Mucosa of descending colon (tissue), 3 donors: ENCODE results near the gene LETM1. TPM values are rescaled to one million over a fixed set of nuclear protein-coding genes. Genes with fewer than 3 reads are reported as not detected.

ENCODE experiments used
- ATAC-seq: fragments of 200-7000 bp; cut with Tn5 transposase; one replicate; pipeline ENCODE4 v1.9.1; 2020; ENCODE audit warnings: mild to moderate bottlenecking, moderate library complexity
- DNase-seq, 3 donors: peaks; one replicate each; pipeline ENCODE4 v3.0.0-alpha.2; 2020
- H3K36me3 ChIP-seq: fragments of 200-600 bp; one replicate; pipeline ENCODE4 v1.8.0; 2021; ENCODE audit warnings: low read depth, mild to moderate bottlenecking
- H3K4me1 ChIP-seq: fragments of 200-600 bp; one replicate; pipeline ENCODE4 v1.8.0; 2021; ENCODE audit warnings: low read depth, mild to moderate bottlenecking
- H3K4me3 ChIP-seq: fragments of 200-600 bp; one replicate; pipeline ENCODE4 v1.8.0; 2021; ENCODE audit warnings: mild to moderate bottlenecking
- H3K9me3 ChIP-seq: fragments of 200-600 bp; one replicate; pipeline ENCODE4 v1.8.0; 2021; ENCODE audit warnings: mild to moderate bottlenecking
- intact Hi-C, 2 donors: fragments of 100-400 bp; cut with DNase I in 1 of 2; cut with micrococcal nuclease in 1 of 2; formaldehyde crosslinking; loops; one replicate each; pipeline versions ENCODE4 v1.11.0 to v1.11.1; 2022; cut with DNase I, micrococcal nuclease
- total RNA-seq, 3 donors: library from RNA; stranded (reverse); fragmentation: NEBNext Ultra II Directional in 2 of 3; extraction: Animal tissue kit (Norgen Biotek cat#: 25700) in 2 of 3; gene quantifications; one replicate each; pipeline versions ENCODE4 v1.2.1 to v1.2.4, GENCODE V29; 2021 to 2023
- TF ChIP-seq, protein P1 (sequence below): fragments of 200-600 bp; IDR thresholded peaks from one replicate; pipeline ENCODE4 v1.8.0; 2022; ENCODE audit warnings: antibody characterized with exemption, mild to moderate bottlenecking
- donor health status: DM: no; HTN: no; CAD: no; lungs with moderate emphysema.
- donor health status: DM: no; HTN: no; CAD: no.
- donor health status: DM: no; HTN: yes; CAD: no.

The LETM1 gene
- total RNA-seq, 3 donors from 2014 or later = 85.5 to 160 (median 133) TPM

- no peaks in the 10 kb centered on the region for H3K4me1 ChIP-seq
- DNase-seq (no peak), ATAC-seq (no peak)
- intact Hi-C loops = loop anchor here in 1 of 2 donors (10.0 kb wide), 1 partner anchor 53 kb away; no protein-coding TSS in a partner anchor
- H3K36me3 ChIP-seq = no peaks in the 10 kb centered on the region
- TF ChIP-seq, protein P1, sequence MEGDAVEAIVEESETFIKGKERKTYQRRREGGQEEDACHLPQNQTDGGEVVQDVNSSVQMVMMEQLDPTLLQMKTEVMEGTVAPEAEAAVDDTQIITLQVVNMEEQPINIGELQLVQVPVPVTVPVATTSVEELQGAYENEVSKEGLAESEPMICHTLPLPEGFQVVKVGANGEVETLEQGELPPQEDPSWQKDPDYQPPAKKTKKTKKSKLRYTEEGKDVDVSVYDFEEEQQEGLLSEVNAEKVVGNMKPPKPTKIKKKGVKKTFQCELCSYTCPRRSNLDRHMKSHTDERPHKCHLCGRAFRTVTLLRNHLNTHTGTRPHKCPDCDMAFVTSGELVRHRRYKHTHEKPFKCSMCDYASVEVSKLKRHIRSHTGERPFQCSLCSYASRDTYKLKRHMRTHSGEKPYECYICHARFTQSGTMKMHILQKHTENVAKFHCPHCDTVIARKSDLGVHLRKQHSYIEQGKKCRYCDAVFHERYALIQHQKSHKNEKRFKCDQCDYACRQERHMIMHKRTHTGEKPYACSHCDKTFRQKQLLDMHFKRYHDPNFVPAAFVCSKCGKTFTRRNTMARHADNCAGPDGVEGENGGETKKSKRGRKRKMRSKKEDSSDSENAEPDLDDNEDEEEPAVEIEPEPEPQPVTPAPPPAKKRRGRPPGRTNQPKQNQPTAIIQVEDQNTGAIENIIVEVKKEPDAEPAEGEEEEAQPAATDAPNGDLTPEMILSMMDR = no peak
- no peaks in the 10 kb centered on the region for H3K9me3 ChIP-seq
- no peak overlapping the region for H3K4me3 ChIP-seq
Measured at GRCh38 chr4:1807332-1807777, 48.6 kb downstream of the LETM1 start.

DNA sequence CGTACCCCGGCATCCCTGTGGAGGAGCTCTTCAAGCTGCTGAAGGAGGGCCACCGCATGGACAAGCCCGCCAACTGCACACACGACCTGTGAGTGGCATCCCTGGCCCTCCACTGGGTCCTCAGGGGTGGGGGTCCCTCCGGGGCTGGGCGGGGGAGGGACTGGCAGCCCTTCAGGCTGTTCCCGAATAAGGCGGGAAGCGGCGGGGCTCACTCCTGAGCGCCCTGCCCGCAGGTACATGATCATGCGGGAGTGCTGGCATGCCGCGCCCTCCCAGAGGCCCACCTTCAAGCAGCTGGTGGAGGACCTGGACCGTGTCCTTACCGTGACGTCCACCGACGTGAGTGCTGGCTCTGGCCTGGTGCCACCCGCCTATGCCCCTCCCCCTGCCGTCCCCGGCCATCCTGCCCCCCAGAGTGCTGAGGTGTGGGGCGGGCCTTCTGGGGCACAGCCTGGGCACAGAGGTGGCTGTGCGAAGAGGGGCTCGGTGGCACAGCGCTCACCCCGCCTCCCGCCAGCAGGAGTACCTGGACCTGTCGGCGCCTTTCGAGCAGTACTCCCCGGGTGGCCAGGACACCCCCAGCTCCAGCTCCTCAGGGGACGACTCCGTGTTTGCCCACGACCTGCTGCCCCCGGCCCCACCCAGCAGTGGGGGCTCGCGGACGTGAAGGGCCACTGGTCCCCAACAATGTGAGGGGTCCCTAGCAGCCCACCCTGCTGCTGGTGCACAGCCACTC lies 49.2 kb downstream of the LETM1 start:
- Histone ChIP-seq H3K36me3 (no peaks in the 10 kb centered on the region), H3K4me1 (no peaks in the 10 kb centered on the region), H3K4me3 (no peak overlapping the region), H3K9me3 (no peaks in the 10 kb centered on the region)
- intact Hi-C loops = loop anchor here in 1 of 2 donors (10.0 kb wide), 1 partner anchor 52 kb away; no protein-coding TSS in a partner anchor
- ATAC-seq (no peak), DNase-seq (no peak)
- TF ChIP-seq, protein P1 = no peak

DNA sequence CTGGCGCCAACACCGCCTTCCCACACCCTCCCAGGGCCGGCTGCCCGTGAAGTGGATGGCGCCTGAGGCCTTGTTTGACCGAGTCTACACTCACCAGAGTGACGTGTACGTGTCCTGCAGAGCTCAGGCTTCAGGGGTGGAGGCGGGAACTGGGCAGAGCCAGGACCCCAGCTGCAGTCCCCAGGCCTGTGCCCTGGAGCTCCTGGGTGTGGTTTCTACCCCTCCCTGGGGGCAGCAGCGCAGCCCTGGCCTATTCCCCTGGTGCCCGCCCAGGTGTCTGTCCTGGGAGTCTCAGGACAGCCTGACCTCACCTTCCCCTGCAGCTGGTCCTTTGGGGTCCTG lies 49.8 kb downstream of the LETM1 start:
- Histone ChIP-seq H3K4me3 (no peak overlapping the region), H3K9me3 (no peaks in the 10 kb centered on the region), H3K36me3 (no peaks in the 10 kb centered on the region), H3K4me1 (no peaks in the 10 kb centered on the region)
- intact Hi-C loops = loop anchor here in 1 of 2 donors (10.0 kb wide), 1 partner anchor 51 kb away; no protein-coding TSS in a partner anchor
- DNase-seq (no peak), ATAC-seq (no peak)
- TF ChIP-seq, protein P1 = no peak

GRCh38 chr4:1805493-1806222 lies 50.3 kb downstream of the LETM1 start:
- Histone ChIP-seq H3K36me3 (no peaks in the 10 kb centered on the region), H3K4me3 (no peak overlapping the region), H3K4me1 (no peaks in the 10 kb centered on the region), H3K9me3 (no peaks in the 10 kb centered on the region)
- DNase-seq = peak in 1 of 3 donors; percentile 21
- TF ChIP-seq, protein P1 = no peak
- ATAC-seq = no peak
- intact Hi-C loops = loop anchor here in 1 of 2 donors (10.0 kb wide), 1 partner anchor 51 kb away; no protein-coding TSS in a partner anchor

DNA sequence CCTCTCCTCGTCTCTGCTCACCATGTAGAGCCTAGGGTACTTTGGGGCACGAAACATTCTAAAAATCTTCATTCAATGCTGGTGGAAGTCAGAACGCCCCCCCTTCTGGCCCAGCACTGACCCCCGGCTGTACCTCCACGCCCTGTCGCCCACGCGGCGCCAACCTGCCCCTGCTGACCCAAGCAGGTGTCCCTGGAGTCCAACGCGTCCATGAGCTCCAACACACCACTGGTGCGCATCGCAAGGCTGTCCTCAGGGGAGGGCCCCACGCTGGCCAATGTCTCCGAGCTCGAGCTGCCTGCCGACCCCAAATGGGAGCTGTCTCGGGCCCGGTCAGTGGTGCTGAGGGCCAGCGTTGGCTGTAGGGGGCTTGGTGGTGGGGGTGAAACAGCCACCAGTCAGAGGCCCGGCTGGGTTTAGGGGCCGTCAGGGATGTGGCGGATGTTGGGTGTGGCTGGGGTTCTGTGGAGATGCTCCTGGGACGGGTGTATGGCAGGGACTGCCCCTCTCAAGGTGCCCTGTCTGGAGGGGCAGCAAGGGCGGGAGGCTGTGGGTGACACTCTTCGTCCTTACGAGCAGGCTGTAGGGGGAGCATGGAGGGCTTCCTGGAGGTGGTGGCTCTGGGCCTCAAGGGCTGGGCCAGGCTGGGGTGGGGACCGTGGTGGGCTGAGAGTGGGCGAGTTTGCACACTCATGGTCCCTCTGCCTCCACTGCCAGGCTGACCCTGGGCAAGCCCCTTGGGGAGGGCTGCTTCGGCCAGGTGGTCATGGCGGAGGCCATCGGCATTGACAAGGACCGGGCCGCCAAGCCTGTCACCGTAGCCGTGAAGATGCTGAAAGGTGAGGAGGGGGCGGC lies 51.1 kb downstream of the LETM1 start:
- no peaks in the 10 kb centered on the region for H3K36me3 ChIP-seq
- intact Hi-C loops = loop anchor here in 1 of 2 donors (10.0 kb wide), 1 partner anchor 50 kb away; no protein-coding TSS in a partner anchor

More for the DNA sequence above, 51.1 kb downstream of the LETM1 start:
- ATAC-seq (no peak), DNase-seq (no peak)
- TF ChIP-seq, protein P1 = no peak
- Histone ChIP-seq H3K4me3 (no peak overlapping the region), H3K4me1 (no peaks in the 10 kb centered on the region), H3K9me3 (no peaks in the 10 kb centered on the region)
